Sigmoid colon (tissue), 7 donors: ENCODE data around the gene IGF2R. TPM values are rescaled to one million over a fixed set of nuclear protein-coding genes. Genes with fewer than 3 reads are reported as not detected.
"Not testable (repeated sequence)": the region's sequence is repeated elsewhere in the genome, so short reads cannot be mapped to it uniquely, and the experiment has no call there.

Experiments
- DNase-seq: peaks from one replicate; pipeline ENCODE4 v3.0.0-alpha.2; 2019
- H3K27ac ChIP-seq, 4 donors: fragments of 200-600 bp; sonication (generic); one replicate each; pipeline ENCODE4 v1.5.1; 2016 to 2019; ENCODE audit warnings: mild to moderate bottlenecking in 1 of 4
- H3K27me3 ChIP-seq, 3 donors: fragments of 200-600 bp; sonication (generic); one replicate each; pipeline ENCODE4 v1.5.1; 2019; ENCODE audit warnings: mild to moderate bottlenecking in 1 of 3
- H3K36me3 ChIP-seq, 4 donors: fragments of 200-600 bp; sonication (generic); one replicate each; pipeline ENCODE4 v1.5.1; 2016 to 2019
- H3K4me1 ChIP-seq, 4 donors: fragments of 200-600 bp; sonication (generic); one replicate each; pipeline ENCODE4 v1.5.1; 2017 to 2019
- H3K4me3 ChIP-seq, 4 donors: fragments of 200-600 bp; sonication (generic); one replicate each; pipeline ENCODE4 v1.5.1; 2017 to 2019; ENCODE audit warnings: mild to moderate bottlenecking in 2 of 4, moderate library complexity in 1 of 4
- H3K9me3 ChIP-seq, 4 donors: fragments of 200-600 bp in 3 of 4; sonication (generic) in 3 of 4; one replicate each; pipeline versions ENCODE4 v1.5.1 to v1.6.1; 2013 to 2019
- EP300 ChIP-seq, 4 donors: sonication (generic); formaldehyde crosslinking; IDR thresholded peaks; one replicate each; pipeline ENCODE4 v1.6.1; 2017; ENCODE audit warnings: antibody characterized with exemption in 4 of 4
- POLR2A ChIP-seq, 2 donors: fragments of 450-650 bp; IDR thresholded peaks; one replicate each; pipeline ENCODE4 v1.6.1; 2016; ENCODE audit warnings: antibody characterized with exemption in 2 of 2, mild to moderate bottlenecking in 2 of 2, moderate library complexity in 2 of 2
- POLR2AphosphoS5 ChIP-seq, 4 donors: sonication (generic); formaldehyde crosslinking; IDR thresholded peaks; one replicate each; pipeline ENCODE4 v1.6.1; 2017; ENCODE audit warnings: antibody characterized with exemption in 4 of 4
- WGBS, 2 donors: extraction: QIAGEN DNeasy Blood & Tissue Kit; methylation state at CpG; one replicate each; pipeline ENCODE4 v1.1.7; 2013; 5-methylcytosine and 5-hydroxymethylcytosine counted together
- intact Hi-C: fragments of 100-400 bp; cut with DNase I; formaldehyde crosslinking; loops from one replicate; pipeline ENCODE4 v1.15.1; 2023
- polyA plus RNA-seq, 3 donors: library from polyadenylated mRNA; stranded (reverse); fragments of 200-250 nt; gene quantifications; one replicate each; pipeline ENCODE4 v1.2.3, GENCODE V29; 2013
- total RNA-seq, 4 donors: library from RNA; depleted of rRNA; stranded (reverse); fragments of >200 nt; gene quantifications; one replicate each; pipeline ENCODE4 v1.1.0, GENCODE V29; 2016
- TF ChIP-seq, protein P1 (sequence below), 4 experiments: fragments of 450-650 bp in 3 of 4; fragments of 200-600 bp in 1 of 4; IDR thresholded peaks; one replicate each; pipeline ENCODE4 v1.5.1; 2016 to 2019; ENCODE audit warnings: antibody characterized with exemption in 4 of 4, mild to moderate bottlenecking in 3 of 4, moderate library complexity in 2 of 4
- donor health status: healthy with polysubstance abuse.
- donor health status: Bipolar disorder and iron deficiency.
- donor health status: healthy.

IGF2R gene
- total and polyA plus RNA-seq, 7 donors = 3.6 to 80.9 (median 41.3) TPM

- DNase-seq = no peak
- intact Hi-C loops = no loop called here
Measured at GRCh38 chr6:160121981-160122380, 153.1 kb downstream of the IGF2R start.

DNA sequence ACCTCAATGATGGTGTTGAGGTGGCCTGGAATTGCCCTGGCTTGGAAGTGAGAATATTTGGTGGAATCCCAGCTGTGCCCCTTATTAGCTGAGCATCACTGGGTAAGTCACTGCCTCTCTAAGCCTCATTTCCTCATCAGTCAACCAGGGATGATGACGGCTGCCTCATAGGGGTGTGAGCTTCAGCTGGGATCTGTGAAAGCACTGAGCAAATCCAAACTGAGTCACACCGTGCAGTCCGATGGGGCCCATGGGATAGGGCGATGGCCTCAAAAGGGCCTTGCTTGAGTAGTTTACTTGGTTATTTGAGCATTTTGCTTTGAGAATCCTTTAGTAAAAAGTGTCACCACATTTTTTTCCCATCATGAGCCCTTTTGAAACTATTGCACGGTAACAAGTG, 153.9 kb downstream of the IGF2R start:
- intact Hi-C loops = no loop called here
- TF ChIP-seq POLR2A (IDR thresholded peaks at IDR 0.05) (no peak), EP300 (IDR thresholded peaks at IDR 0.05) (no peak), POLR2AphosphoS5 (IDR thresholded peaks at IDR 0.05) (no peak)
- TF ChIP-seq, protein P1, sequence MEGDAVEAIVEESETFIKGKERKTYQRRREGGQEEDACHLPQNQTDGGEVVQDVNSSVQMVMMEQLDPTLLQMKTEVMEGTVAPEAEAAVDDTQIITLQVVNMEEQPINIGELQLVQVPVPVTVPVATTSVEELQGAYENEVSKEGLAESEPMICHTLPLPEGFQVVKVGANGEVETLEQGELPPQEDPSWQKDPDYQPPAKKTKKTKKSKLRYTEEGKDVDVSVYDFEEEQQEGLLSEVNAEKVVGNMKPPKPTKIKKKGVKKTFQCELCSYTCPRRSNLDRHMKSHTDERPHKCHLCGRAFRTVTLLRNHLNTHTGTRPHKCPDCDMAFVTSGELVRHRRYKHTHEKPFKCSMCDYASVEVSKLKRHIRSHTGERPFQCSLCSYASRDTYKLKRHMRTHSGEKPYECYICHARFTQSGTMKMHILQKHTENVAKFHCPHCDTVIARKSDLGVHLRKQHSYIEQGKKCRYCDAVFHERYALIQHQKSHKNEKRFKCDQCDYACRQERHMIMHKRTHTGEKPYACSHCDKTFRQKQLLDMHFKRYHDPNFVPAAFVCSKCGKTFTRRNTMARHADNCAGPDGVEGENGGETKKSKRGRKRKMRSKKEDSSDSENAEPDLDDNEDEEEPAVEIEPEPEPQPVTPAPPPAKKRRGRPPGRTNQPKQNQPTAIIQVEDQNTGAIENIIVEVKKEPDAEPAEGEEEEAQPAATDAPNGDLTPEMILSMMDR (IDR thresholded peaks at IDR 0.05) = no peak
- Histone ChIP-seq H3K27me3 (no peaks in the 10 kb centered on the region), H3K9me3 (no peaks in the 10 kb centered on the region), H3K4me1 (no peaks in the 10 kb centered on the region), H3K27ac (no peak overlapping the region), H3K4me3 (no peak overlapping the region), H3K36me3 (no peaks in the 10 kb centered on the region)
- no peak for DNase-seq
- WGBS, 2 donors = 82 to 98% methylated on average over 5 of the region's 5 CpGs

More at GRCh38 chr6:160121981-160122380, 153.1 kb downstream of the IGF2R start:
- Histone ChIP-seq H3K27me3 (no peaks in the 10 kb centered on the region), H3K27ac (no peak overlapping the region), H3K4me1 (no peaks in the 10 kb centered on the region), H3K4me3 (no peak overlapping the region), H3K9me3 (no peaks in the 10 kb centered on the region), H3K36me3 (no peaks in the 10 kb centered on the region)
- TF ChIP-seq POLR2AphosphoS5 (IDR thresholded peaks at IDR 0.05) = no peak
- no peak for TF ChIP-seq POLR2A (IDR thresholded peaks at IDR 0.05)
- TF ChIP-seq, protein P1 (IDR thresholded peaks at IDR 0.05) = no peak
- no peak for TF ChIP-seq EP300 (IDR thresholded peaks at IDR 0.05)
- 90 to 96% methylated on average over 14 of the region's 14 CpGs for WGBS, 2 donors

GRCh38 chr6:160124007-160124406, 155.1 kb downstream of the IGF2R start:
- TF ChIP-seq, protein P1 (IDR thresholded peaks at IDR 0.05) = no peak
- no peak for TF ChIP-seq POLR2A (IDR thresholded peaks at IDR 0.05)
- TF ChIP-seq EP300 (IDR thresholded peaks at IDR 0.05) = no peak
- TF ChIP-seq POLR2AphosphoS5 (IDR thresholded peaks at IDR 0.05) = no peak
- H3K4me1 ChIP-seq = no peaks in the 10 kb centered on the region
- no peak overlapping the region for H3K27ac ChIP-seq
- H3K4me3 ChIP-seq = no peak overlapping the region
- no peaks in the 10 kb centered on the region for H3K9me3 ChIP-seq
- intact Hi-C loops = no loop called here
- no peak for DNase-seq
- H3K27me3 ChIP-seq = no peaks in the 10 kb centered on the region
- WGBS, 2 donors = 97% methylated on average over 2 of the region's 2 CpGs
- no peaks in the 10 kb centered on the region for H3K36me3 ChIP-seq

- 93 to 96% methylated on average over 5 of the region's 5 CpGs for WGBS, 2 donors
- no peaks in the 10 kb centered on the region for H3K27me3 ChIP-seq
Measured at GRCh38 chr6:160124605-160125004, 155.7 kb downstream of the IGF2R start.

GRCh38 chr6:160125105-160125504, 156.2 kb downstream of the IGF2R start:
- H3K9me3 ChIP-seq, H3K27ac ChIP-seq, H3K4me3 ChIP-seq, DNase-seq, H3K27me3 ChIP-seq, H3K4me1 ChIP-seq, H3K36me3 ChIP-seq, intact Hi-C loops: not testable (repeated sequence)
- 84 to 89% methylated on average over 5 of the region's 5 CpGs for WGBS, 2 donors

More at GRCh38 chr6:160124605-160125004, 155.7 kb downstream of the IGF2R start:
- Histone ChIP-seq H3K27ac (no peak overlapping the region), H3K9me3 (no peaks in the 10 kb centered on the region), H3K4me1 (no peaks in the 10 kb centered on the region), H3K4me3 (no peak overlapping the region), H3K36me3 (no peaks in the 10 kb centered on the region)
- TF ChIP-seq, protein P1 (IDR thresholded peaks at IDR 0.05) = no peak
- no peak for TF ChIP-seq EP300 (IDR thresholded peaks at IDR 0.05)
- no peak for TF ChIP-seq POLR2A (IDR thresholded peaks at IDR 0.05)
- no peak for TF ChIP-seq POLR2AphosphoS5 (IDR thresholded peaks at IDR 0.05)
- intact Hi-C loops = no loop called here
- no peak for DNase-seq
